GM10266 (cell line): Measurements from ENCODE around the gene ESPN.

Source experiments
- DNase-seq: peaks from one replicate; pipeline ENCODE4 v3.0.0; 2012; ENCODE audit errors: extremely low spot score
- TF ChIP-seq, protein P1 (sequence below): IDR thresholded peaks from 2 replicates; pipeline ENCODE4 v1.5.1; 2012; ENCODE audit warnings: mild to moderate bottlenecking, low read depth; ENCODE audit not compliant: control insufficient read depth, insufficient read depth; ENCODE audit errors: missing control alignments

The ESPN gene

DNA sequence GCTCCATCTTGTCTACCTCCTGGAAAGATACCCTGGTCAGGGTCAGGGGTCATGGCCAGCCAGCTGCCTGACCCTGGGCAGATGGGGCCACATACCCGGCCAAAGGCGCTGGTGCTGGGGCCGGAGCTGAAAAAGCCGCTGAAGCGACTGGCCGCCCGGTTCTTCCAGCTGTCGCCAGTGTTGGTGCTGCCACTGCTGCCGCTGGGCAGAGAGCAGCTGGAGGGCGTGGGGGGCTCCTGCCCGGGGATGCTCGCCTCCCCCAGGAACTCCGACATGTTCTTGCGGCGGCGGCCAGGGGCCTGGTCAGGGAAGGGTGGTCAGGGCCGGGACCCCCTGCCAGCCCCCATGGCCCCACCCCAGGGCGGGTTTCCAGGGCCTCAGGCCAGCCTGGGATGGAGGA, 48.6 kb downstream of the ESPN start:
- DNase-seq = no peak
- TF ChIP-seq, protein P1, sequence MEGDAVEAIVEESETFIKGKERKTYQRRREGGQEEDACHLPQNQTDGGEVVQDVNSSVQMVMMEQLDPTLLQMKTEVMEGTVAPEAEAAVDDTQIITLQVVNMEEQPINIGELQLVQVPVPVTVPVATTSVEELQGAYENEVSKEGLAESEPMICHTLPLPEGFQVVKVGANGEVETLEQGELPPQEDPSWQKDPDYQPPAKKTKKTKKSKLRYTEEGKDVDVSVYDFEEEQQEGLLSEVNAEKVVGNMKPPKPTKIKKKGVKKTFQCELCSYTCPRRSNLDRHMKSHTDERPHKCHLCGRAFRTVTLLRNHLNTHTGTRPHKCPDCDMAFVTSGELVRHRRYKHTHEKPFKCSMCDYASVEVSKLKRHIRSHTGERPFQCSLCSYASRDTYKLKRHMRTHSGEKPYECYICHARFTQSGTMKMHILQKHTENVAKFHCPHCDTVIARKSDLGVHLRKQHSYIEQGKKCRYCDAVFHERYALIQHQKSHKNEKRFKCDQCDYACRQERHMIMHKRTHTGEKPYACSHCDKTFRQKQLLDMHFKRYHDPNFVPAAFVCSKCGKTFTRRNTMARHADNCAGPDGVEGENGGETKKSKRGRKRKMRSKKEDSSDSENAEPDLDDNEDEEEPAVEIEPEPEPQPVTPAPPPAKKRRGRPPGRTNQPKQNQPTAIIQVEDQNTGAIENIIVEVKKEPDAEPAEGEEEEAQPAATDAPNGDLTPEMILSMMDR = no peak

DNA sequence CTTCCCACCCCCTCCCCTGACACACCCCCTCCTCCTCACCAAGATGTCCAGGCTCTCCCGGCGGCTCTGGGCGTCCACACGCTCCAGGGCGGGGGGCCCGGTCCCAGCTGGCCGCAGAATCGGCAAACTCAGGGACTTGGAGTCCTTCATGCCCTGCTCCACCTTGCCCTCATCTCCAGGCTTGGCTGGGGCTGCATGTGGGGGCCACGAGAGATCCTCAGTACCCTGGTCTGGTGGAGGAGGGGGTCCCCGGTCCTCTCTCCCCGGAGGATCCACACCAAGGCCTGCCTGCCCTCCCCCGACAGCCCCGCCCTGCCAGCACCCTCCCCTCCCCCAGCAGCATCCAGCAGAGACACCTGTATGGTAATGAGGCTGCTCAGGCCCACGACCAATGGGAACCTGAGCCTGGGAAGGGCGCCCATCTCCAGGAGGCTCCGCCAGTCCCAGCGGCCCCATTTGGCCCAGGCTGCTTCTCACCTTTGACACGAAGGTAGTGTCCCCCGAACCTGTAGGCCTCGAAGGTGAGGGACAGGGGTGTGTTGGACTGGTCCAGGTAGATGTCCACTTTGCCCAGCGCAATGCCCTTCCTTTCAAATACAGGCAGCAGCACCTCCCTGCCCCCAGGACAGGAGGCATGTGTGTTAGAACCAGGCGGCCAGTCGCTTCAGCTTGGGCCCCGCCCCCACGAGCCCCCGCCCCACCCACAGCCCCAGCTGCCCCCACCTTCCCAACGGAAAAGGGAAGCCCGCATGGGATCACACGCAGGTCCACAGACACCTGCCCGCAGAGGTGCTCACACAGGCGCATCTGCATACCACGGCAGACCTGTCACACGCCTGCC, 49.6 kb downstream of the ESPN start:
- TF ChIP-seq, protein P1 = no peak
- no peak for DNase-seq

DNA sequence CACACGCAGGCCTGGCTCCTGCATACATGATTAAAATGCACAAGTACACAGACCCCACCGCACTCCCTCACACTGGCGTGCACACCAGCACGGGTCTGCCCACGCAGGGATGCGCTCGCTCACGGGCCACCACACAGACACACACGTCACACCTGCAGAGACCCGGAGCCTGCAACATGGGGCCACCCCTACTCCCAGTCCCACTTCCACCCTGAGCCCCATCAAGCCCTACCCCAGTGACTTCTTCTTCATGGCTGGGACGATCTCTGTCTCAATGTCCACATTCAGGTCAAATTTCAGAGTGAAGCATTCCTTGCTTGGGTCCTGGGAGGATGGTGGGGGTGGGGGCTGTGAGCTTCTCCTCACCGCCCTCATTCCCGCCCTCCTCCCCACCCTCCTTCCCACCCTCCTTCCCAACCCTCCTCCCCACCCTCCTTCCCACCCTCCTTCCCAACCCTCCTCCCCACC, 50.3 kb downstream of the ESPN start:
- TF ChIP-seq, protein P1 = no peak

DNA sequence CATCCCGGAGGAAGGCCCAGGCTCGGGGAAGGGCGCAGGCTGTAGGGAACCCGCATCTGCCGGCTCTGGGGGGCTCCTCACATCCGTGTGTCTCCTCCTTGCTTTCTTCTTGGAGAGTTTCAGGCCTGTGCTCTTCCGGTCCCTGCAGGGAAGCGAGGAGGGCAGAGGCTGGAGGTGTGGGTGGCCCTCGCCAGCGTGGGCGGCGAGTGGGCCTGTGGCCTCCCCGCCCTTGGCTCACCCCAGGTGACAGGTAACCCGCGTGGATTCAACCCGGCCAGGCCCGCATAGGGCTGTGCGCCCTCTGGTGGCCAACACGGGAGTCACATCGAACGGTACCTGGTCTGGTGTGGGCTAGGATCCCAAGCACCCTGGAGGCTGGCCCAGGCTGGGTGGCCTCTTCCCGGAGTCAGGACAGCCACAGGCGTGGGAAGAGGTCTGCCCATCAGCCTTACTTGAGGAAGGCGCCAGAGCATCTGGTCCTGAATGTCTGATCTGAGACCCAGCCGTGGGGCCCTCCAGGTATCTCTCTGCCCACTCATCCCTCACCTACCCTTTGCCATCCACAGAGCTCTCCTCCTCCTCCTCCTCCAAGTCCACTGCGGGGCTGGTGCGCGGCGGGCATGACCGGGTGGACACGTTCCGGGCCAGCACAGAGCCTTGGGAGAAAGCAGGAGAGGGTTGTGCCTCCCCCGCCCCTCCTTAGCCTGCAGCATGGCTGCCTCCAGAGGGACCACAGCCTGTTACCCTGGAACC, 51.0 kb downstream of the ESPN start:
- TF ChIP-seq, protein P1 = peak; percentile 92
- peak; percentile 90 for DNase-seq

More for the DNA sequence above, 50.3 kb downstream of the ESPN start:
- no peak for DNase-seq

DNA sequence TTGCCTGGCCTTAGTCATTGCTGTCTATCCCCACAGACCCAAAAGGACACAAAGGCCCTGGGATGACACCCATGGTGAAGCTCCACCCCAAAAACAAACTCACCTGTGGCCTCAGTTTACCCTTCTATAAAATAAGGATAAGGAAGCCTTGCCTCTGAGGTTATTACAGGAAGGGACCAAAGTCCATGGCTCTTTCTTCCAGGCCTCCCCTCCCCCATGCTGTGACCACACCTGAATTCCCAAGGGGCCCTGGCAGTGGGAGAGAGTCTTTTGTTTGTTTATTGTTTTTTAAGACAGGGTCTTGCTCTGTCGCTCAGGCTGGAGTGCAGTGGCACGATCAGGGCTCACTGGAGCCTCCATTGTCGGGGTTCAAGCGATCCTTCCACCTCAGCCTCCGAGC, 51.9 kb downstream of the ESPN start:
- TF ChIP-seq, protein P1 = no peak
- no peak for DNase-seq

DNA sequence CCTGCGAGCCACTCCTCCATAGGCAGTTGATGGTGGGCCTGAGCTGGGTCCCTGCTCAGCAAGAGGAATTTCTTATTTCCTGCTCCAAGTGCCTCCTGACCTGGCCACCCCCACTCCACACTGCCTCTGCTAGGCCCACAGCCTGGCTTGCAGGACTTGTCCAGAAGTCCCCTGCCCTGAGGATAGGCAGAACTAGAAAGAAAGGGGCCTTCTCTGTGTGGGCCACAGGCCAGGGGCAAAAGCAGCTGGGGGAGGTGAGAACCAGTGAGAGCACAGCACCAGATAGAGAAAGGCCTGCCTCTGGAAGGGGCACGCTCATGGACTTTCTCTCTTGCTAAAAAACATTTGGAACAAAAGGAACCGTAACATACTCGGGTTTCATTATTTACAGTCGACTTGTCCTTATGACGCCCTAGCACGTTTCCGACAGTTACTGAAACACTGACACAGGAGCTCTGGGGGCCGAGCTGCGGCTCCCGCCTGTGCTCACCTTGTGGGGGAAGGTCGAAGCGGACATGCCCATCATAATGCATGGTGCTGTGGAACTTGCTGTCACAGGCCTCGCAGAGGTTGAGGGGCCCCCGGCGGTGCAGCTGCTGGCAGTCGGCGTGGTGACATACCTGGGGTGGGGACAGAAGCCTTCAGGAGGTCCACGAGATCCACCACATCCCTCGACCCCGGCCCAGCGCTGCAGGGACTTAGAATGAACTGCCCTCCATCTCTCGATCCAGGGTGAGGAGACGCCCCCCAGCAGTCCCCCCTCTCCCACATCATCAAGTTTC, 52.7 kb downstream of the ESPN start:
- DNase-seq = no peak
- TF ChIP-seq, protein P1 = no peak
